ENCODE results near the gene CHSY1.

DNA sequence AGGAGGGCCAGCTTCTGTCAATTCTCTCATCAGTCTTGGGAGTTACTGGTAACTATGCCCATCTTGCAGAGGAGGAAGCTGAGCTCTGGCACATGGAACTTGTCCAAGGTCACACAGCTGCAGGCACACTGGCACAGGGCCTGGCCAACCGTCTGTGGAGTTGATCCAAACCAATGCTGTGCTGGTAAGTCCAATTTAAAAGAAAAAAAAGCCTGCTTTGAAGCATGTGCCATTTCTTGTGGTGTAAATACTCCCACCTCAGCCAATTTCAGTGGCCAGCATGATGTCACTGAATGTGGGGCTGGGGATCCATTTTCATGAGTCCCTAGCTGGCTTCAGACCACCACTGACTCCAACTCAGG lies 83.4 kb downstream of the CHSY1 start:
- TF ChIP-seq, protein P1, sequence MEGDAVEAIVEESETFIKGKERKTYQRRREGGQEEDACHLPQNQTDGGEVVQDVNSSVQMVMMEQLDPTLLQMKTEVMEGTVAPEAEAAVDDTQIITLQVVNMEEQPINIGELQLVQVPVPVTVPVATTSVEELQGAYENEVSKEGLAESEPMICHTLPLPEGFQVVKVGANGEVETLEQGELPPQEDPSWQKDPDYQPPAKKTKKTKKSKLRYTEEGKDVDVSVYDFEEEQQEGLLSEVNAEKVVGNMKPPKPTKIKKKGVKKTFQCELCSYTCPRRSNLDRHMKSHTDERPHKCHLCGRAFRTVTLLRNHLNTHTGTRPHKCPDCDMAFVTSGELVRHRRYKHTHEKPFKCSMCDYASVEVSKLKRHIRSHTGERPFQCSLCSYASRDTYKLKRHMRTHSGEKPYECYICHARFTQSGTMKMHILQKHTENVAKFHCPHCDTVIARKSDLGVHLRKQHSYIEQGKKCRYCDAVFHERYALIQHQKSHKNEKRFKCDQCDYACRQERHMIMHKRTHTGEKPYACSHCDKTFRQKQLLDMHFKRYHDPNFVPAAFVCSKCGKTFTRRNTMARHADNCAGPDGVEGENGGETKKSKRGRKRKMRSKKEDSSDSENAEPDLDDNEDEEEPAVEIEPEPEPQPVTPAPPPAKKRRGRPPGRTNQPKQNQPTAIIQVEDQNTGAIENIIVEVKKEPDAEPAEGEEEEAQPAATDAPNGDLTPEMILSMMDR (IDR thresholded peaks at IDR 0.05): no peak
- no peak for TF ChIP-seq POLR2A (IDR thresholded peaks at IDR 0.05)
